KMS-11 (cell line): ENCODE measurements around the gene SPDYE16.
"Not testable (repeated sequence)": the region's sequence is repeated elsewhere in the genome, so short reads cannot be mapped to it uniquely, and the experiment has no call there.

Source experiments
- H2AFZ ChIP-seq: fragments of 200-600 bp; sonication (generic); 2 replicates; pipeline ENCODE4 v1.6.1; 2016; ENCODE audit warnings: antibody characterized with exemption, mixed run types, low read depth
- H3K27ac ChIP-seq: fragments of 200-600 bp; sonication (generic); 2 replicates; pipeline ENCODE4 v1.6.1; 2016; ENCODE audit warnings: mild to moderate bottlenecking, mixed run types
- H3K27me3 ChIP-seq: fragments of 200-600 bp; sonication (generic); 2 replicates; pipeline ENCODE4 v1.6.1; 2017; ENCODE audit warnings: mild to moderate bottlenecking, low read depth, mixed run types, moderate library complexity; ENCODE audit not compliant: insufficient read depth
- H3K36me3 ChIP-seq: fragments of 200-600 bp; sonication (generic); 2 replicates; pipeline ENCODE4 v1.6.1; 2017; ENCODE audit warnings: mild to moderate bottlenecking, mixed run types; ENCODE audit not compliant: insufficient read depth
- H3K4me1 ChIP-seq: fragments of 200-600 bp; sonication (generic); 2 replicates; pipeline ENCODE4 v1.6.1; 2016; ENCODE audit warnings: mild to moderate bottlenecking, low read depth, mixed run types; ENCODE audit not compliant: poor library complexity, severe bottlenecking
- H3K4me2 ChIP-seq: fragments of 200-600 bp; sonication (generic); 2 replicates; pipeline ENCODE4 v1.7.0; 2016; ENCODE audit warnings: mild to moderate bottlenecking, mixed run types
- H3K4me3 ChIP-seq: fragments of 200-600 bp; sonication (generic); IDR thresholded peaks from 2 replicates; pipeline ENCODE4 v1.6.1; 2017; ENCODE audit warnings: low read depth, low read length, mixed read lengths; ENCODE audit not compliant: insufficient read depth
- H3K79me2 ChIP-seq: fragments of 200-600 bp; sonication (generic); 2 replicates; pipeline ENCODE4 v1.6.1; 2016; ENCODE audit warnings: low read depth, mixed run types; ENCODE audit not compliant: insufficient read depth
- H3K9ac ChIP-seq: fragments of 200-600 bp; sonication (generic); 2 replicates; pipeline ENCODE4 v1.6.1; 2016; ENCODE audit warnings: mild to moderate bottlenecking, mixed run types
- H4K20me1 ChIP-seq: fragments of 200-600 bp; sonication (generic); 2 replicates; pipeline ENCODE4 v1.6.1; 2016; ENCODE audit warnings: mild to moderate bottlenecking, mixed run types; ENCODE audit not compliant: insufficient read depth

SPDYE16 gene

GRCh38 chr7:76497918-76498582 is 45.0 kb downstream of the SPDYE16 start:
- H3K9ac ChIP-seq: not testable (repeated sequence)

GRCh38 chr7:76495717-76496116 is 47.4 kb downstream of the SPDYE16 start:
- H3K36me3 ChIP-seq, H3K79me2 ChIP-seq, H3K27ac ChIP-seq, H3K4me3 ChIP-seq, H3K4me1 ChIP-seq, H3K9ac ChIP-seq, H3K4me2 ChIP-seq, H2AFZ ChIP-seq, H3K27me3 ChIP-seq, H4K20me1 ChIP-seq: not testable (repeated sequence)

More at GRCh38 chr7:76497918-76498582, 45.0 kb downstream of the SPDYE16 start:
- not testable (repeated sequence) for H3K36me3 ChIP-seq, H2AFZ ChIP-seq, H4K20me1 ChIP-seq, H3K4me3 ChIP-seq, H3K4me2 ChIP-seq, H3K27ac ChIP-seq, H3K4me1 ChIP-seq, H3K79me2 ChIP-seq, H3K27me3 ChIP-seq

GRCh38 chr7:76492139-76492538 is 51.0 kb downstream of the SPDYE16 start:
- H3K4me3 ChIP-seq, H3K4me2 ChIP-seq, H3K9ac ChIP-seq, H3K79me2 ChIP-seq, H3K4me1 ChIP-seq, H3K27me3 ChIP-seq, H2AFZ ChIP-seq, H3K36me3 ChIP-seq, H4K20me1 ChIP-seq, H3K27ac ChIP-seq: not testable (repeated sequence)

- H3K36me3 ChIP-seq, H3K4me1 ChIP-seq, H3K9ac ChIP-seq, H3K4me2 ChIP-seq, H3K79me2 ChIP-seq, H4K20me1 ChIP-seq, H3K27me3 ChIP-seq, H2AFZ ChIP-seq, H3K4me3 ChIP-seq, H3K27ac ChIP-seq: not testable (repeated sequence)
Observed at GRCh38 chr7:76487969-76488368, 55.1 kb downstream of the SPDYE16 start.

- not testable (repeated sequence) for H3K9ac ChIP-seq, H3K79me2 ChIP-seq, H3K27me3 ChIP-seq, H3K4me3 ChIP-seq, H2AFZ ChIP-seq, H3K4me2 ChIP-seq, H4K20me1 ChIP-seq, H3K27ac ChIP-seq, H3K4me1 ChIP-seq, H3K36me3 ChIP-seq
Observed at GRCh38 chr7:76486618-76487017, 56.5 kb downstream of the SPDYE16 start.

GRCh38 chr7:76485822-76486610 is 57.1 kb downstream of the SPDYE16 start:
- H3K9ac ChIP-seq, H2AFZ ChIP-seq, H3K4me2 ChIP-seq, H4K20me1 ChIP-seq, H3K27ac ChIP-seq, H3K27me3 ChIP-seq, H3K4me1 ChIP-seq, H3K79me2 ChIP-seq, H3K36me3 ChIP-seq, H3K4me3 ChIP-seq: not testable (repeated sequence)

GRCh38 chr7:76484456-76484855 is 58.6 kb downstream of the SPDYE16 start:
- not testable (repeated sequence) for H3K27me3 ChIP-seq, H3K9ac ChIP-seq, H4K20me1 ChIP-seq, H3K27ac ChIP-seq, H2AFZ ChIP-seq, H3K79me2 ChIP-seq, H3K4me1 ChIP-seq, H3K4me3 ChIP-seq, H3K4me2 ChIP-seq, H3K36me3 ChIP-seq

GRCh38 chr7:76483081-76483480 is 60.0 kb downstream of the SPDYE16 start:
- H3K4me3 ChIP-seq, H3K36me3 ChIP-seq, H3K27me3 ChIP-seq, H3K9ac ChIP-seq, H3K4me2 ChIP-seq, H3K4me1 ChIP-seq, H2AFZ ChIP-seq, H3K79me2 ChIP-seq, H4K20me1 ChIP-seq, H3K27ac ChIP-seq: not testable (repeated sequence)

- not testable (repeated sequence) for H3K27me3 ChIP-seq, H3K36me3 ChIP-seq, H3K4me1 ChIP-seq, H3K27ac ChIP-seq, H3K4me2 ChIP-seq, H3K4me3 ChIP-seq, H4K20me1 ChIP-seq, H3K79me2 ChIP-seq, H3K9ac ChIP-seq, H2AFZ ChIP-seq
Observed at GRCh38 chr7:76482660-76483059, 60.4 kb downstream of the SPDYE16 start.
